ENCODE data around the gene DTNB.
A peak's percentile ranks its signal among the peaks of the same experiment; 100 is the strongest.

Gene DTNB

GRCh38 chr2:25386971-25387875 lies 286.2 kb downstream of the DTNB start:
- no peak for DNase-seq (ENCODE audit: low spot score)

- no peak for DNase-seq (ENCODE audit: low spot score)
Measured at GRCh38 chr2:25385910-25386309, 287.5 kb downstream of the DTNB start.

- no peak for DNase-seq (ENCODE audit: low spot score)
Measured at GRCh38 chr2:25383806-25384205, 289.6 kb downstream of the DTNB start.

- DNase-seq (ENCODE audit: low spot score): no peak
Measured at GRCh38 chr2:25381502-25381901, 291.9 kb downstream of the DTNB start.

- DNase-seq (ENCODE audit: low spot score): no peak
Measured at GRCh38 chr2:25380586-25381375, 292.6 kb downstream of the DTNB start.

- no peak for DNase-seq (ENCODE audit: low spot score)
Measured at GRCh38 chr2:25380023-25380422, 293.4 kb downstream of the DTNB start.

GRCh38 chr2:25379535-25379934 lies 293.8 kb downstream of the DTNB start:
- DNase-seq (ENCODE audit: low spot score): no peak

GRCh38 chr2:25378731-25379490 lies 294.5 kb downstream of the DTNB start:
- DNase-seq (ENCODE audit: low spot score): peak; percentile 79

GRCh38 chr2:25377822-25378421 lies 295.5 kb downstream of the DTNB start:
- no peak for DNase-seq (ENCODE audit: low spot score)

GRCh38 chr2:25376750-25377621 lies 296.4 kb downstream of the DTNB start:
- peak; percentile 87 for DNase-seq (ENCODE audit: low spot score)

- DNase-seq (ENCODE audit: low spot score): no peak
Measured at GRCh38 chr2:25375989-25376545, 297.3 kb downstream of the DTNB start.

- no peak for DNase-seq (ENCODE audit: low spot score)
Measured at GRCh38 chr2:25375371-25375988, 297.9 kb downstream of the DTNB start.

GRCh38 chr2:25374827-25375226 lies 298.6 kb downstream of the DTNB start:
- DNase-seq (ENCODE audit: low spot score): no peak

GRCh38 chr2:25374411-25374810 lies 299.0 kb downstream of the DTNB start:
- no peak for DNase-seq (ENCODE audit: low spot score)

GRCh38 chr2:25373269-25373981 lies 300.0 kb downstream of the DTNB start:
- no peak for DNase-seq (ENCODE audit: low spot score)

GRCh38 chr2:25372405-25373268 lies 300.7 kb downstream of the DTNB start:
- no peak for DNase-seq (ENCODE audit: low spot score)

GRCh38 chr2:25371253-25372241 lies 301.8 kb downstream of the DTNB start:
- no peak for DNase-seq (ENCODE audit: low spot score)
